Hindlimb muscle (tissue), 1 donor: Measurements from ENCODE around the gene ATG9A. TPM values are rescaled to one million over a fixed set of nuclear protein-coding genes. Genes with fewer than 3 reads are reported as not detected.
A peak's percentile ranks its signal among the peaks of the same experiment; 100 is the strongest.
"Not testable (repeated sequence)": the region's sequence is repeated elsewhere in the genome, so short reads cannot be mapped to it uniquely, and the experiment has no call there.

Experiments
- DNase-seq: peaks from one replicate; pipeline ENCODE4 v3.0.0-alpha.2; 2013
- polyA plus RNA-seq: library from polyadenylated mRNA; unstranded; fragments of 120-200 nt; gene quantifications from one replicate; pipeline ENCODE4 v1.2.1, GENCODE V29; 2013; ENCODE audit not compliant: insufficient read length

The ATG9A gene, protein sequence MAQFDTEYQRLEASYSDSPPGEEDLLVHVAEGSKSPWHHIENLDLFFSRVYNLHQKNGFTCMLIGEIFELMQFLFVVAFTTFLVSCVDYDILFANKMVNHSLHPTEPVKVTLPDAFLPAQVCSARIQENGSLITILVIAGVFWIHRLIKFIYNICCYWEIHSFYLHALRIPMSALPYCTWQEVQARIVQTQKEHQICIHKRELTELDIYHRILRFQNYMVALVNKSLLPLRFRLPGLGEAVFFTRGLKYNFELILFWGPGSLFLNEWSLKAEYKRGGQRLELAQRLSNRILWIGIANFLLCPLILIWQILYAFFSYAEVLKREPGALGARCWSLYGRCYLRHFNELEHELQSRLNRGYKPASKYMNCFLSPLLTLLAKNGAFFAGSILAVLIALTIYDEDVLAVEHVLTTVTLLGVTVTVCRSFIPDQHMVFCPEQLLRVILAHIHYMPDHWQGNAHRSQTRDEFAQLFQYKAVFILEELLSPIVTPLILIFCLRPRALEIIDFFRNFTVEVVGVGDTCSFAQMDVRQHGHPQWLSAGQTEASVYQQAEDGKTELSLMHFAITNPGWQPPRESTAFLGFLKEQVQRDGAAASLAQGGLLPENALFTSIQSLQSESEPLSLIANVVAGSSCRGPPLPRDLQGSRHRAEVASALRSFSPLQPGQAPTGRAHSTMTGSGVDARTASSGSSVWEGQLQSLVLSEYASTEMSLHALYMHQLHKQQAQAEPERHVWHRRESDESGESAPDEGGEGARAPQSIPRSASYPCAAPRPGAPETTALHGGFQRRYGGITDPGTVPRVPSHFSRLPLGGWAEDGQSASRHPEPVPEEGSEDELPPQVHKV
- 35.9 TPM for polyA plus RNA-seq

DNA sequence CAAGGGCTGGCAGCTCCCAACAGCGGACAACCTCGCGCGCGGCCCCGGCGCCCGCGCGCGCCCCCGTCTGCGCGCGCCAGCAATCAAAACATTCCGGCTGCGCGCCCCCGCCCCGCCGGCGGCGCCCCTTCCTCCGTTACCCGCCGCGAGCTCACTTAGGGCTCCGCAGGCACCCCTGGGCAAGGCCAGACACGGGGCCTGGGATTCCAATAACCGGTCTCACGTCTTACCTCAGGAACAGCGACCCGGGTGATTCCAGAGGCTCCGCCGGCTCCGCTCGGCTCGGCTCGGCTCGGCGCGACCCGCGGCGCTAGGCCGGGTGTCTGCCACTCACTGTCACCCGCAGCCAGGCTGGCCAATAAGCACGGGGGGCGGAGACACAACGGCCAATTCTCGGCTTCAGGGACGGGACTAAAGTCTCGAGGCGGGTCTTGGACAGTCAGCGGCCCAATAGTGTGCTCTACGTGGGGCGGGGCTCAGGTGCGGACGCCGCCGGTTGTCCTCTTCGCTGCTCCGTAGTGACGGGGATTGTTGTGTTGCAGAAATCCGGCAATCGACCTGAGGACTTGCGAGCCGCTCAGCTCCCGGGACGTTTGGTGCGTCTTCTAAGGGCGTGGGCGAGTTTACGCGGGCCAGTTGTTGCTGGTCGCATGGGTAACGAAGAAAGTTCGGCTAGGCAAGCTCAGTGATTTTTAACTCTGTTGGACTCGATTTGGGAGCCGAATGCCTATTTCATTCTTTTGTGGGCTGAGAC lies at the start of gene ATG9A, which contains the start of gene ANKZF1:
ATG9A (minus strand) TSS at position 332 of the 754 bp plus-strand sequence. CDS start 1,612 bp downstream, outside the sequence.
ANKZF1 (plus strand) TSS at position 502 of the 754 bp plus-strand sequence. CDS start 452 bp downstream, outside the sequence.
- DNase-seq, result peak; percentile 97

DNA sequence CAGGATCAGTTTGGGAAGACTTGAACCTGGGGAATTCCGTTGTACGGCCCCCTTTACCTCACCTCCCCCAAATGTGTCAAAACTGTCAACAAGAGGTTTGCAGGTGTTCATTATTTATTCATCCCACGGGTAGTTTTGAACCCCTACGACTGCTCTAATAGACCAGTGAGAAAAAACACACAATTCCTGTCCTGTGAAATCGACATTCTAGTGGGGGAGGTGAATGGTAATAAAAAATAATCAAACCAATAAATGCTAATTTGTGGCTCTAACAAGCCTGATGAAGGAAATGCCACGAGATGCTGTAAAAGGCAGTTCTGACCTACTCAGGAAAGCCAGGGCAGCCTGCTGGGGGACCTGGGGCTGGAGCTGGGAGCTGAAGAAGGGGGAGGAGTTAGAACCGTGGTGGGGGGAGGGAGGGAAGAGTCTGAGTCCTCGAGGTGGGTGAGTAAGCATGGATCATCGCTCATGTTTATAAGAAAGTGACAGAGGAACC lies 49.3 kb upstream of the ATG9A start:
- peak; percentile 16 for DNase-seq

DNA sequence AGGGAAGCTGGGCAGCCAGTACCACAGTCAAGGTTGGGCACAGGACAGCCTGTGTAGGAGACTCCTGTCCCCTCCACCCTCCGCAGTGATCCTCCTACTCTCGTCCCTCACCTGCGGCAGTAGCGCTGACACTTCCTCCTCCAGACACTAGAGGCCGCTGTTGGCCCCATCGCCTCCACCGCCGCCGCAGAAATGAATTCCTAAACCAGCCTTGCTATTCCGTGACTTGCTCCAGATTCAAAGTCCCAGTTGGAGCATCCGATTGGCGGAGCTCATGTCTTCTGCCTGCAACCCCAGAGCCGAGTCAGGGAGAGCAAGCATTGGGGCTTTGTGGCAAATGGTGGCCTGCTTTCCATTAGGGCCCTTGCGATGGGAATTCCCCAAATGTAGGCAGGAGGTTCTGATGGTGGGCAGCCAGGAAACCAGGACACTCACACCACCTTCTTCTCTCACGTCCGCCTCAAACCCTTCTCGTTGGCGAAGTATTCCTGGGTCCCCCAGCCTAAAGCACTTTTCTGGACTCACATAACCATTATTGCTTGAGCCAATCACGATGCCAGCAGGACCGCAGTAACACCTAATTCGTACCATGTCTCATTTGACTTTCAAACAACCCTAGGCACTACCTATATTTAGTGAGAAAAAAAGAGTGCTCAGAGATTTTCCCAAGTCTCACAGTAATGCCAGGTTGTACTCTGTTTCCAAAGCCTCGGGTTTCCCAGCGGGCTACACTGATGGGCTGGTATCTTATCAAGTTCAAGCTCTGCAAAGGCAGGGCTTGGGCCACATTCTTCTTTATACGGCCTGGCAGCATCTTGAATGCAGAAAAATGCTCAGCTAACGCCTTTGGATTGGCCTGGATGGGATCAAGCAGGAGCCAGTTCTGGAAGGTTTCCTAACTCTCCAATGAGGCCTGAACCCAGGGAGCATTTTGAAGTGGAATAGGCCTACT lies 48.5 kb upstream of the ATG9A start:
- peak; percentile 77 for DNase-seq

DNA sequence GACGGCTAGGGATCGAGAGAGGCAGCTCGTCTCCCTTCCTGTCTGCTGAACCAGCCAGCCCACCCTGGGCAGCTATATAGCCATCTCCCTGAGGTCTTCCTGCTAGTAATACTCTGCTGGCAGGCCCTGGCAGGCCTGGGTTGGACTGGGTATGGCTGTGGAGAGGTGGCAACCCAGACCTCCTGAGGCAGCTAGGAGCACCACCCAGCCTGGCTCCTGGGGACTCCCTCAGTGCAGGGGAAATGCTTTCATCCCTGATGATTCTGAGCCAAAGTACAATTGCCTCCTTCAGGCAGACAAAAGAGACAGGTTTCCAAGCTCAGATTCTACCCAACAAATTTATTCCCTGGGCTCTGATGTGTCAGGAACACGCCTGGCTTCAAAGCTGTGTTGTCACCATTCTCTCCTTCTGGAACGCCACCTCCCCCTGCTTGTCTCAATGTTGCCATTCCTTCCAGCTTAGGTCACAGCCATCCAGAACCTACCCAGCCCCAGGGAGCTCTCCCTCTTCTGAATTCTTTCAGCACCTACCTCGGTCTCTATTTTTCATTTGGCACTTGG lies 45.0 kb upstream of the ATG9A start:
- DNase-seq, result no peak

DNA sequence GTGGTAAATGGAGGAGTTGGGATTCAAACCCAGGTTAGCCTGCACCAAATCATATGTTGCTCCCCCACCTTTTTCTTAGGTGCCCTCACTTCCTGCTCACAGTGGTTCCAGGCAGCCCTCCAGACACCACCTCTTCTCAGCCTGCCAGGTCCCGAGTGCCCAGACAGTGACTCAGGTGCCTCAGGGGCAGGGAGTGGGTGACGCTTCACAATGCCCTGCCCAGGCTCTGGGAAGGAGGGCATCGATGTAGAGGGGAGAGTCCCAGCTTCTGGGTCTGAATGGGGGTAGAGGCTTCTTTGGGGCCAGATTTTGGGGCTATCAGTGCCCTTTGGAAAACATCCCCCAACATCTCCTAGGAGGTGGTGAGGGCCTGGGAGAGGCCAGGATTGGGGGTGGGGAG lies 44.5 kb upstream of the ATG9A start:
- no peak for DNase-seq

DNA sequence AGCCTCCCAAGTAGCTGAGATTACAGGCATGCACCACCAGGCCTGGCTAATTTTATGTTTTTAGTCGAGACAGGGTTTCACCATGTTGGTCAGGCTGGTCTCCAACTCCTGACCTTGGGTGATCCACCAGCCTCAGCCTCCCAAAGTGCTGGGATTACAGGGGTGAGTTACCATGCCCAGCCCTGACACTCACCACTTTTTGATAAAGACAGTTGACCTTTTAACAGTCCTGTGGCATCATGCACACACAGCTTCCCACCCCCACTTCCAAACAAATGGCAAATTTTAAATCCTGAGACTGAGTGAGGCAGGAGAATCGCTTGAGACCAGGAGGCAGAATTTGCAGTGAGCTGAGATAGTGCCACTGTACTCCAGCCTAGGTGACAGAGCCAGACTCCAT lies 43.6 kb upstream of the ATG9A start:
- no peak for DNase-seq

DNA sequence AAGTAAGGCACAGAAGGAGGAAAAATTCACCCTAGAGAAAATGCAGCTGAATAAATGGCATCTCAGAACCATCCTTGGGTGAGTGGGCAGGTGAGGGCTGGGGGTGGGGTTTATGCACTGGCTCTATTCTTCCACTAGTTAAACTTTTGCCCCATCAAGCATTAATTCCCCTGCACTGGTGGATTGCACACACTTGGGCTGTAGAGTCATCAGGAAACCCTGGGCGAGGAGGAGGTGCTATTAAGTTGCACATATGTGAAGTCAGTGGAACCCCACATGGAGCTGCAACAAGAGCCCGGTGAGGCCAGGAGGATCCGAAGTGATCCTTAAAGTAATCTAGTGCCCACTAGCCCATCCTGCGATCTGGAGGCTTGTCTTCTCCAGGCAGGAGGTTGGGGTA lies 42.9 kb upstream of the ATG9A start:
- DNase-seq, result no peak

DNA sequence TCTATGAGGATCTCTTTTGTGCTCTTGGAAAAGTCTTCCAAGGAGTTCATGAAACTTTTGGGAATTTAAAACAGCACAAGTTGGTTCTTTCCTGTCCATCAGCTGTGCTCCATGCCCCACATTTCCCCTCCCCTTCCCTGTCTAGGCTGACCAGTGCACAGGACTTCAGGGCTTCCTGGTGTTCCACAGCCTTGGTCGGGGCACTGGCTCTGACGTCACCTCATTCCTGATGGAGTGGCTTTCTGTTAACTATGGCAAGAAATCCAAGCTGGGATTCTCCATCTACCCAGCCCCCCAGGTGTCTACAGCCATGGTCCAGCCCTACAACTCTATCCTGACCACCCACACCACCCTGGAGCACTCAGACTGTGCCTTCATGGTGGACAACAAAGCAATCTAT lies 41.6 kb upstream of the ATG9A start:
- no peak for DNase-seq

DNA sequence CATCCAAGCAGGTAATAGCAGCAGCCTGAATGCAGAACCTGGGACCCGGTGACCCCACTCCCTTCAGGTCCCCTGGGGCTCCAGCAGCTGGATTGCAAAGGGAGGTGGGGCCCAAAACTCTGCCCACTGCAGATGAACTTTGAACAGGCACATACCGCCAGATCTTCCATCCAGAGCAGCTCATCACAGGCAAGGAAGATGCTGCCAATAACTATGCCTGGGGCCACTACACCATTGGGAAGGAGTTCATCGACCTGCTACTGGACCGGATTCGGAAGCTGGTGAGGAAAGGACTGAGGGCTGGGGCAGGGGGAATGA lies 40.6 kb upstream of the ATG9A start:
- no peak for DNase-seq

DNA sequence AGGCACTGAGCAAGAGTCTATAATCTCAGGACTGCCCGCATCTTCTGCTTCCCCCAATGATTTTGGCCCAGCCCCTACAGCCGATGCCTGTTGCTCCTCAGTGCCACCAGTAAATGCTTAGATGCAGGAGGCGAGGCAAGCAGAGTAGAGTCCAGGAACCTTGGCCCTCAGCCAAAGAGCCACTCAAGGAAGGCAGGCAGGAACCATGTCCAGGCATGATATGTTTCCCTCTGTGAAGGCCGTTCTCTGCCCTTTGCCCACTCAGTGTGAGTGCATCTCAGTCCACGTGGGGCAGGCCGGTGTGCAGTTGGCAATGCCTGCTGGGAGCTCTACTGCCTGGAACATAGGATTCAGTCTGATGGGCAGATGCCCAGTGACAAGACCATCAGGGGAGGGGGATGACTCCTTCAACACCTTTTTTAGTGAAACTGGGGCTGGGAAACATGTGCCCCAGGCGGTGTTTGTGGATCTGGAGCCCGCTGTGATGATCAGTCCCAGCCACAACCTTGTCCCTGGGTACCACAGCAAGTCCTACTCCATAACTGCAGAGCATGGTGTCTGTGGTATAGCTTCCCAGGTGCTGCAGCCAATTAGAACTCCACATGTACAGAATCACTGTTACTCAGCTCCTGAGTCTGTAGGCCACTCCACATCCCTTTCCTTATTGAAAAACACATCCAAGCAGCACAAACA lies 40.1 kb upstream of the ATG9A start:
- DNase-seq, result no peak

DNA sequence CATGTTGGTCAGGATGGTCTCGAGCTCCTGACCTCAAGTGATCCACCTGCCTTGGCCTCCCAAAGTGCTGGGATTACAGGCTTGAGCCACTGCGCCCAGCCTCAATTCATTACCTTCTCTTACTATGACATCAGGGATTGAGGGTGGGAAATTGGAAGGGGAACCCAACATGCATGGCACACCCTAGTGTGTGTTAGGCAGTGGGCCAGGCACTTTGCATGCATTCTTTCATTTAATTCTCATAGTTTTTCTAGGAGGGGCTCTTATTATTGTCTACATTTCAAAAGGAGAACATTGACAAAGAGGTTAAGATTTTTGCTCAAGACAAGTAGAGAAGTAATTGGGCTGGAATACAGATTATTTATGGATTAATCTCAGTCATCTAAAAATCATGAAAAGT lies 38.9 kb upstream of the ATG9A start:
- no peak for DNase-seq

DNA sequence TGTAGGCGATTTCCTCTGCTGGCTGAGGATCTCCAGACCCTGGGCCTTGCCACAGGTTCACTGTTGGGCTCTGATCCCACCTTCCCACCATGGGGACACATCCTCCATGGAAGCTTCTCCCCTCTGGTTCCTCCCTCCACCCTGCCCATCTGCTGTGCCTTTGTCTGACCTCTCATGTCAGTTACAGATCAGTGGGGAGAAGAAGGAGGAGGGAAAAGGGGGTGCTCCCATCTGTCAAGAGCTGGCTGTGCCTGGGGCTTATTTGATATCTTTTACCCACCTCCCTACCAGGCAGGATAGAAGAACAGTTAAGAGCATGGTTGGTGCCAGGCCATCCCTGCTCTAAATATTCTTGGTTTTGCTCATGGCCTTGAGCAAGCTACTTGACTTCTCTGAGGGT lies 37.5 kb upstream of the ATG9A start:
- no peak for DNase-seq

DNA sequence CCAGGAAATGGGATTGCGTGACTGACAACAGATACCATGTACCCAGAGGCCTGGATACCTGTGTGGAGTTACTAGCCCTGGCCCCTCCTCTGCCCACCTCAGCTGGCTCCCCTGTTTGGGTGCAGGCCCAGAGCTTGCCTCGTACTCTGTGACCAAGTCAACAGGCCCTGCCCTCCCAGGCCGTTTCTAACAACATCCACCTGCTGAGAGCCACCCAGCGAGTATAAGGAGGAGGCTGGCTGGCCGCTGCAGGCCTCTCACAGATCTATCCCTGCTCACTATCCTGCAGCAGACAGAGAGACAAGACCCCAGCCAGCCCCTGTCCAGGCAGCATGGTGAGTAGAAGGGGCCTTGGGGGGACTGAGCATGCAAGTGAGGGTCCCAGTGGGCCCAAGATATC lies 36.8 kb upstream of the ATG9A start:
- no peak for DNase-seq

DNA sequence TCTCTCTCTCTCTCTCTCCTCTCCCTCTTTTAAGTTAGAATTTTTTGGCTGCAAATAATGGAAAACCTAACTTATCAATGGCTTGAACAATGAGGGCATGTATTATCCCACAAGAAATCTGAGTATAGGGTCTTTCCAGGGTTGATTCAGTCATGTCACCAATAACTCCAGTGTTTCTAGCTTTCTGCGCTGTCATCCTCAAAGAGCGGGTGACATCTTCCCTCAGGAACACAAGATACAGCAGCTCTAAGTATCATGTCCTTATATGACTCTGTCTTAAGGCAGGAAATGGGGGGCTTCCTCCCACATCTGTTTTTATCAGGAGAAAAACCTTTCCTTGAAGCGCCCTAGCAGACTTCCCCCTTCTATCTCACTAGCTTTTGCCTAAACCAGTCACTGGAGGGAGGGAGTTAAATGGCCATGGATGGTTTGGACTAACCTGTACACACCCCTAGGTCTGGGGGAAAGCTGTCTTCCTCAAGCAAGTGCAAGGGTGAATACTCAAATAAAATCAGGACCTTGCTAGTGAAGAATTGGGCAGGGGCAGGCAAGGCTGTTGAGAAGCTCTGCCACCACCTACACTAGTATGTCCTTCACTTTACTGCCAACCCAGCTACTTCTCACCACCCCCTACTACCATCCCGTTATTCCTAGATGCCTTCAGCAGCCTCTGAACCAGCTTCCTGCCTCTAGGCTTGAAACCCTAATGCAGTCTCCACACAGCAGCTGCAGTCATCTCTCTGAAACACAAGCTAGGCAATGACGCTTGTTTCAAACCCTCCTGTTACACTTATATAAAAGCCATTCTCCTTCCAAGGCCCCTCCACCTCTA lies 31.8 kb upstream of the ATG9A start:
- DNase-seq, result no peak

DNA sequence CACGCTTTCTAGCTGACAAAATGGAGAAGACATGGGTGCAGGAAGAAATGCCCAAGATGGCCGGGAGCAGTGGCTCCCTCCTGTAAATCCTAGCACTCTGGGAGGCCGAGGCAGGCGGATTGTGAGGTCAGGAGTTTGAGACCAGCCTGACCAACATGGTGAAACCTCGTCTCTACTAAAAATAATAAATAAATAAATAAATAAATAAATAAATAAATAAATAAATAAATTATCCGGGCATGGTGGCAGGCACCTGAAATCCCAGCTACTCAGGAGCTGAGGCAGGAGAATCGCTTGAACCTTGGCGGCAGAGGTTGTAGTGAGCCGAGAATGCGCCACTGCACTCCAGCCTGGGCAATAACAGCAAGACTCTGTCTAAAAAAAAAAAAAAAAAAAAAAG lies 29.5 kb upstream of the ATG9A start:
- not testable (repeated sequence) for DNase-seq

DNA sequence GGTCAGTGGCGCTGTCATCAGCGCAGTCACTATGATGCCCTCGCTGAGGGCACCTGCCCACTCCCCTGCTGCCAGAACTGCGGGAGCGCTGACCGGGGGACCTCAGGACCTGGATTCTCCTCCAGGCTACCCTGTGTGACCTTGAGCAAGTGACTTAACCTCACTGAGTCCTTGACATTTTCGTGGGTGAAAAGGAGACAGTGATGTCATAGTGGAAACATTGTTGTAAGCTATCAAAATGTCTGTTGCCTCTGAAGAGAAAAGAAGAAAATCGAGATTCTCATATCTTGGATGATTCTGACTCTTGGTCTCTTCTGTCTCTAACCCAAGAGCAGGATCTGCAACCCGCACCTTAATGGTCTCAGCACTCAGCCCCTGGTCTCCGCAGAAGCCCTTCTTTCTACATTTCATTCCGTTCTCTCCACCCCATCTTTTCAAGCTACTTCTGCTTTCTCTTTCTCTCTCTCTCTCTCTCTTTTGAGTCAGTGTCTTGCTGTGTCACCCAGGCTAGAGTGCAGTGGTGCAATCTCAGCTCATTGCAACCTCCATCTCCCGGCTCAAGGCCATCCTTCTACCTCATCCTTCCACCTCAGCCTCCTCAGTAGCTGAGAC lies 25.3 kb upstream of the ATG9A start:
- DNase-seq, result no peak

DNA sequence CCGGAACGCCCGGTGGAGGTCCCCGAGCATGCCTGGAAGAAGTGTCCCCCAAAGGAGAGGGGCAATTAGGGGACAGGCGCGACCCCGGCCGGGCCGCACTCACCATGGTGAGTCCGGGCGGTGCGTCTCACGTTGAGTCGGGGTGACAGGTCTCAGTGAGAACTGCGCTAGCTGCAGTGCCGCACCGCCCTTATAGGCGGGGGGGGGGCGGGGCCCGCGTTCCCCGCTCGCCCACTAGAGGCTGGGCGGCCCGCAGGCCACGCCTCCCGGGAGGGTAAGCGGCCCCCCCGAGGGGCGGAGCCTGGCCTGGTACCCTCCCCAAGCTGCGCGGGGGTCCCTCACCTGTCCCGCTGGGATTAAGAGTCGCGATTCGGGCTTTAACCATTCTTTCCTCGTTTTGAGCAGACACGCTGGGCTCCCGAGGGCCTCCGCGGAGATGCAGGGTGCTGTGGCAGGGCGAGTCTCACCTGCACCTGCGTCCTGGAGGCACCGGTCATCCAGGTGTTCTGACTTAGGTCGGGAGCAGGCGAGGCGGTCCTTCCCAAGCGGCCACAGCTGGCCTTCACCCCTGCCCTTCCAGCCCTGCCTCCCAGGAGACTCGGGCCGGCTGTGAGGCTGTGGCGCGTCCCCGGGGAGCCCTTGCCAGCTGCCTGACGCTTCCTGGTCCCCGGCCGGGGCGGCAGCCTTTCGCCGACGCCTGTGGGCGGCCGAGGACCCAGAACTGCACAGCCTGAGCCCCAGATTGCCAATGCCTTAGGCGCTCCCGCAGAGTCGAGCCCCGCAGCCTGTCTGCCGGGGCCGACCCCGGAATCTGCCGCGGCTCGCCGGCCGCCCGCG lies 24.5 kb upstream of the ATG9A start, which contains the start of gene TUBA4A:
TUBA4A (minus strand) TSS at position 166 of the 837 bp plus-strand sequence; CDS start at position 106, 60 bp downstream.
- DNase-seq, result no peak
